NB4 (cell line): ENCODE measurements around the gene DGLUCY.
A peak's percentile ranks its signal among the peaks of the same experiment; 100 is the strongest.

Source experiments
- DNase-seq: peaks from one replicate; pipeline ENCODE4 v3.0.0; 2010; ENCODE audit warnings: low read depth
- H3K4me3 ChIP-seq: one replicate; pipeline ENCODE4 v1.5.1; 2011; ENCODE audit warnings: mild to moderate bottlenecking, low read depth, low read length, moderate library complexity
- MYC ChIP-seq: IDR thresholded peaks from 2 replicates; pipeline ENCODE4 v1.6.1; 2011; ENCODE audit warnings: low read depth, low read length
- POLR2A ChIP-seq: IDR thresholded peaks from 2 replicates; pipeline ENCODE4 v1.6.1; 2011; ENCODE audit warnings: mild to moderate bottlenecking; ENCODE audit not compliant: insufficient read length; ENCODE audit errors: extremely low read depth
- TF ChIP-seq, protein P1 (sequence below): IDR thresholded peaks from one replicate; pipeline ENCODE4 v1.5.1; 2012; ENCODE audit warnings: low read depth, low read length
- TF ChIP-seq, protein P2 (sequence below): IDR thresholded peaks from 2 replicates; pipeline ENCODE4 v1.6.1; 2011; ENCODE audit warnings: low read depth, low read length

The DGLUCY gene

DNA sequence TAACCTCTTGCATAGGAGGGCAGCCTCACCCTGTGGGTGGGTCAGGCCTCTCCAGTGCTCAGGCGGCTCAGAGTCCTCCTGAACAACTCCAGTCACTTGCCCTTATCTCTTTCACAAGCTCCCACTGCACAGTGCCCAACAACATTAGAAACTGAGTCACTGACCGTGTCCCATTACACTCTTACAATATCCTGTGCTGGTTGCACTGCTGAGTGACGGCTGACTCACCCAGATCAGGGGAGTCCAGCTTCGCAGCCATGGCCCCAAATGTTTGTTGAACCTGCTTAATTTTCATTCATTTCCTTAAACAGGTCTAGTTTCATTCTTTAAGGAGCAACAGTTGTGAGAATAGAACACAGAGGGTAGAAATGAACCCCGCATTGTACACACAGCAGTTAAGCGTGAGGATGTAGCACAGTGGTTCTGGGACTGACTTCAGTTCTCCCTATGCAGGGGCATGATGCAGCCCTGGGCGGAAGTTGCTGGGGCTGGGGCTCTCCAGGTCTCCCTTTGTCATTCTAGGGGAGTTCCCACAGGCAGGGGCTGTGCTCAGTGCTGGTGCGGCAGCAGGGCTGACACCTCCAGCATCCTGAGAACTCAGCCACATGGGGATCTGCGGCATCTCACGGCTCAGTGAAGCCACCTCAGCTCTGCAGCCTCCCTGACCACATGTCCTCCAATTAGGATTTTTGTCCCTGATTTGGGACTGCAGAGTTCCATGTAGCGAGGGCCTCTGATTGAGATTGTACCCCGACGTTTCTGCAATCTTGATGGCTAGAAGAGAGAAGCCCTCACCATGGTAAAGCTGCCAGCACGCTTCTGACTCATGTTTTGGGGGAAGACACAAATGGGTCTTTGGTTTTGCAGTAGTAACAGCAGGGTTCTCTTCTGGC lies 114.5 kb downstream of the DGLUCY start:
- peak overlapping the region; percentile 41 for H3K4me3 ChIP-seq
- TF ChIP-seq, protein P1, sequence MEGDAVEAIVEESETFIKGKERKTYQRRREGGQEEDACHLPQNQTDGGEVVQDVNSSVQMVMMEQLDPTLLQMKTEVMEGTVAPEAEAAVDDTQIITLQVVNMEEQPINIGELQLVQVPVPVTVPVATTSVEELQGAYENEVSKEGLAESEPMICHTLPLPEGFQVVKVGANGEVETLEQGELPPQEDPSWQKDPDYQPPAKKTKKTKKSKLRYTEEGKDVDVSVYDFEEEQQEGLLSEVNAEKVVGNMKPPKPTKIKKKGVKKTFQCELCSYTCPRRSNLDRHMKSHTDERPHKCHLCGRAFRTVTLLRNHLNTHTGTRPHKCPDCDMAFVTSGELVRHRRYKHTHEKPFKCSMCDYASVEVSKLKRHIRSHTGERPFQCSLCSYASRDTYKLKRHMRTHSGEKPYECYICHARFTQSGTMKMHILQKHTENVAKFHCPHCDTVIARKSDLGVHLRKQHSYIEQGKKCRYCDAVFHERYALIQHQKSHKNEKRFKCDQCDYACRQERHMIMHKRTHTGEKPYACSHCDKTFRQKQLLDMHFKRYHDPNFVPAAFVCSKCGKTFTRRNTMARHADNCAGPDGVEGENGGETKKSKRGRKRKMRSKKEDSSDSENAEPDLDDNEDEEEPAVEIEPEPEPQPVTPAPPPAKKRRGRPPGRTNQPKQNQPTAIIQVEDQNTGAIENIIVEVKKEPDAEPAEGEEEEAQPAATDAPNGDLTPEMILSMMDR, result no peak
- TF ChIP-seq, protein P2, sequence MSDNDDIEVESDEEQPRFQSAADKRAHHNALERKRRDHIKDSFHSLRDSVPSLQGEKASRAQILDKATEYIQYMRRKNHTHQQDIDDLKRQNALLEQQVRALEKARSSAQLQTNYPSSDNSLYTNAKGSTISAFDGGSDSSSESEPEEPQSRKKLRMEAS, result peak; percentile 48
- TF ChIP-seq MYC, result peak; percentile 29
- TF ChIP-seq POLR2A, result peak; percentile 29
- peak; percentile 87 for DNase-seq

DNA sequence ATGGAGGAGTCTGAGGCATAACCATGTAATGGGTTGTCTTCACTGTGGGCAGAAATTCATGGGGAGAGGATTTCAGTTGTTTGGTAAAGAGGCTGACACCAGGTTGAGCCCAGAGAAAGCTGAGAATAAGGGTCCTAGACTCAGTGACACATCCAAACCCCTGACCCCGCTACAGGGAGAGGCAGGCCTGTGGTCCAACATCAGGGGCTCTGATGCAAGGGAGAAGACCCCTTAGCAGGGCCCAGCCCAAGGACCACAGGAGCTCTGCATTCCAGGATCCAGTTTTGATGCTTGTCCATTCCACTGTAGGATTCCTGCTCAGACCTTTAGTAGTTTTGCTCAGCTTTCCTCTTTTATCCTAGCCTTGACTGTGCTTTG lies 115.1 kb downstream of the DGLUCY start:
- TF ChIP-seq MYC (no peak), POLR2A (no peak)
- TF ChIP-seq, protein P1, result no peak
- TF ChIP-seq, protein P2, result no peak
- DNase-seq, result no peak
- no peak overlapping the region for H3K4me3 ChIP-seq

DNA sequence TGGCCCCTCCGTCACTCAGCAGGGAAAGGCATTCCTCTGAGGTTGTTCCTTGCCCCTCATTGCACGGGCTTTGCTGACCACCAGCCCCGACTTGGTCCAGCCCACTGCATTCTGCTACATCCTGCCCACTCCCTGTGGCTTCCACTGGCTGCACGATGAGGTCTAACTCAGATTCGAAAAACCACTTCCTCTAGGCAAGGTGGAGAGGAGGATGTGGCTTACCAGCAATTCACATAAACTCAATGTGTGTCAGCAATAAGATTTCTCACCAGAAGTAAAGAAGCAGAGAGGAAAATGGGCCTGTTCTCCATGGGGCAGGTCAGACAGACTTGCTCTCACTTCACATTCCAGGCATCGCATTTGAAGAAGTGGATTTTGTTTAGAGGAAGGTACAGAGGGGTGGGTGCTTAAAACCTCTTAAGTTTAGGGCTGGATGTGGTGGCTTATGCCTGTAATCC lies 115.9 kb downstream of the DGLUCY start:
- TF ChIP-seq, protein P2, result peak; percentile 64; the same call in 1 of the 2 replicates
- TF ChIP-seq, protein P1, result no peak
- TF ChIP-seq MYC, result peak; percentile 71; the same call in 1 of the 2 replicates
- peak; percentile 95 for DNase-seq
- H3K4me3 ChIP-seq, result no peak overlapping the region

DNA sequence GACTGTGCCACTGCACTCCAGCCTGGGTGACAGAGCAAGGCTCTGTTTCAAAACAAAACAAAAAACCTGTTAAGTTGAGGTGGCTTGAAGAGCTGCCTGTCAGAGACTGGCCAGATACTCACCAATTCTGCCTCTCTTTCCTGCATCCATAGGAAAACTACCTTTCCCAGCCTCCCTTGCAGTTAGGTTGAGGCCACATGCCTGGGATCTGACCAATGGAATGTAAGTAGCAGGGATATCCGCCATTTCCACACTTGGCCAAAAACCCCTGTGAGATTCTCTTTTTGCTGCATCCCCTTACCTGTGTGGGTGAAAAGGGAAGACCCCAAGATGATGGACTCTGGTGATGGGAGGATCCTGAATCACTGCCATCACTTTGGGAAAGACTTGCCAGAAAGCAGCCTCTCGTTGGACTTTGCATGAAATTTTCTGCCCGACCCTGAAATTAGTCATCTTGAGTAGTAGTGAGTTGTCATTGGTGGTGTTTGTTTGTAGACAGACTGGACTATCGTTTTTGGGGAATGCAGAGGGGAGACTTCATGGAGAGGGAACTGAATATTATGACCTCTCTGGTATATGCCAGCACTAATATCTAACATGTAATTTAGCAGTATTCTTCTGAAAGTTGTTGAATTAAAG lies 116.6 kb downstream of the DGLUCY start:
- no peak overlapping the region for H3K4me3 ChIP-seq
- peak; percentile 38 for DNase-seq
- TF ChIP-seq, protein P1, result no peak
- TF ChIP-seq, protein P2, result no peak
- TF ChIP-seq MYC (no peak), POLR2A (no peak)

DNA sequence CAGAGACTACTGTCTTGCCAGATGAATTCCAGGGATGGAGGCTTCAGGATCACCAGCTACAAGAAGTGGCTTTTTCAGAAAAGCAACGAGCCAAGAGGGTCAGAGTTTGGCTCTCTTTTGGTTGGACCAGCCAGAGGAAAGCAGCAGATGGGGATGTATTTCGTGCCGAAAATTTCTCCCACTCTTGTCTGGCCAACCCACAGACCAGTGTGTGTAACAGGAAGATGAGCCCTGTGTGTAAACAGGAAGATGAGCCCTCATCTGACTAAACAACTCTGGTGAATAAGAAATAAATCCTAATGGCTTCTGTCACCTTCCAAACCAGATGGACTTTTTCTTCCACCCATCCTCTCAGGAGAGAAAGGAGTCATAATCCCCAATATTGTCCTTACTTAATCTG lies 117.6 kb downstream of the DGLUCY start:
- H3K4me3 ChIP-seq, result no peak overlapping the region
- TF ChIP-seq MYC, result no peak
- TF ChIP-seq, protein P2, result no peak
- TF ChIP-seq, protein P1, result no peak
- DNase-seq, result peak; percentile 43
